HG03520 (cell line): ENCODE results near the gene ORC4.

Source experiments
- ATAC-seq: cut with Tn5 transposase; IDR thresholded peaks from one replicate; pipeline ENCODE4 v1.9.1; 2021; ENCODE audit warnings: mild to moderate bottlenecking, moderate library complexity; ENCODE audit not compliant: unreplicated experiment

The ORC4 gene

DNA sequence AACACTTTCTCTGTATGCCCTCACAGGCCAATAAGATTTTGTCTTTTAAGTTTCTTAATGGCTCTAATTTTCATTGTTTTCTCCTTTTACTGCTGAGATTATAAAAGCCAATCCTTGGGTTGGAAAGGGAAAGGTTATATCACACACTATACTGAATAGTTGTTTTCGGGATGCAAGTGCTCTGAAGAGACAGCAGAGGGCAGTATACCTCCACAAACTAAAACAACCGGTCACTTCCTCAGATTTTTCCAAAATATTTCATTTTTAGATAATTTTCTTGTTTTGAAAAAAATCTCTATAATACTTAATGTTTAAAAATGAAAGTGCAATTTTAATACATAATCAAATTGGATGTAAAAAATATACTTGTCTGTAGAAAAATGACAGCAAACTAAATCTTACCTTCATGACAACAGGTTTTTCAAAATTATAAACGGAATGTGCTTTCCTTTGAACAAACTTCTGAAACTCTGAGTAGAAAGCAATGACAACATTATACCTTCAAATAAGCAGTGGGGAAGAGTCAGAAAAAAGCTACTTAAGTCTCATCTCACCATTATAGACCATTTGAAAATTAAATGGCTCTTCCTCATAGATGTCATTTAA lies 82.7 kb downstream of the ORC4 start:
- peak; percentile 50 for ATAC-seq

- no peak for ATAC-seq
Measured at GRCh38 chr2:147934881-147935620, 85.5 kb downstream of the ORC4 start.

DNA sequence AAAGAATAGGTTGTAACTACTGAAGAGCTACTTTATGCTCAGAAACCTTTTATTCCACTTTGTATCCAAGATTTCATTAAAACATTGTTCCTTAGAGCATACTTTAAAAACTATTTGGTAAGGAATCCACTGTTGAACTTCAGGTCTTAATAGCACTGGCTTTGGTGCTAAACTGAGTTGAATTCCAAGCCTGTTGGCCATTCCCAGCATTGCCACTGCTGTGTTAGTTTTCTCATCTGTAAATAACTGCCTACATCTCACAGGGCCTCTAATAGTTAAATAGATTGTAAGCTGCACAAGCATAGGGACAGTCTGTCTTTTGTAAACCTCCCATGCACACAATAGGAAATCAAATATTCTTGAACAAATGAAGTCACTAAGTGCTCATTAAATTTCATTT lies 86.6 kb downstream of the ORC4 start:
- no peak for ATAC-seq

GRCh38 chr2:147927053-147927588 lies 93.4 kb downstream of the ORC4 start:
- no peak for ATAC-seq

DNA sequence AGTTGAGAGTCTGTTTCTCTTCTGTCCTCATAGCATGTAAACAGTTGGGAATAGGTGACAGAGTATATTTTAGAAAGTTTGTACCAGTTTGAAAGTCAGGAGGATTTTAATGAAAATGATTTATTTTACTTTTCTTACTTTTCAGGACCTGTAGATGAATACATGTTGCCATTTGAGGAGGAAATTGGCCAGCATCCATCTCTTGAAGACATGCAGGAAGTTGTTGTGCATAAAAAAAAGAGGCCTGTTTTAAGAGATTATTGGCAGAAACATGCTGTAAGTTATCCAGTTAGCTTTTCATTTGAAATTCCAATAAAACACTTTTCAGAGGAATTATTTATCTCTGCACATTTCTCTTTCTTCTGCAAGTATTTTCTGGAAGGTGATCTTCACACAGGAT lies 94.7 kb downstream of the ORC4 start:
- no peak for ATAC-seq

- ATAC-seq: no peak
Measured at GRCh38 chr2:147924647-147925046, 95.9 kb downstream of the ORC4 start.

DNA sequence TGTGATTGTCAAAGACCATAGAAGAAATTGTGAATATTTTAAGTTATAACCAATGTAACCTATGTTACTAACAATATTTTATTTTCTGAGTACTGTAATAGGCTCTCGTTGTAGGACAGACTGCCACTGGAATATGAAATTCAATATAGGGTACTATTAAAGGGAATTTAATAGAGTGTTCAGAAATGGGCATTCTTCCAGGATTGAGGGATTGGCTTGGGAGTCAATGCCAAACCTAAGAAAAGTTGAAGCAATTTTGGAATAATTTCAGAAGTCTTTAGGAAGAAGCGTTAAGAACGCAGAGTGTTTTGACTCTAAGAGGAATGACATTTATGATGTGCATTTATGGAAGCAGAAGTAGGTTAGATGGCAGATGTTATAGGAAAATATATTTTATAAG lies 96.7 kb downstream of the ORC4 start:
- no peak for ATAC-seq

DNA sequence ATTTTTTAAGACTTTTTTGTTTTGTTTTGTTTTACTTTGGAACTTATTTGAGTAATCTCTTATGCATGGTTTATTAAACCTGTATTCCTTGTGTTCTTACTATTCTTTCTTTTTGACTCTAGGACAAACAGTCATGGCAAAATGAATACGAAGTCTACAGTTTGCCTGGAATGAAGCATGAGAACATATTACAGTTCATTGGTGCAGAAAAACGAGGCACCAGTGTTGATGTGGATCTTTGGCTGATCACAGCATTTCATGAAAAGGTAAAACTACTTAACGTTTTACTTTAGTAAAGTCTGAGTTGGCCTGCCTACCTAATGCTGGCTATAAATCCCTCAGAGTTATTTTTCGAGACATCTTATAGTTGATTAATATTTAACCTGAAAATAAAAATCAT lies 103.4 kb downstream of the ORC4 start:
- no peak for ATAC-seq

DNA sequence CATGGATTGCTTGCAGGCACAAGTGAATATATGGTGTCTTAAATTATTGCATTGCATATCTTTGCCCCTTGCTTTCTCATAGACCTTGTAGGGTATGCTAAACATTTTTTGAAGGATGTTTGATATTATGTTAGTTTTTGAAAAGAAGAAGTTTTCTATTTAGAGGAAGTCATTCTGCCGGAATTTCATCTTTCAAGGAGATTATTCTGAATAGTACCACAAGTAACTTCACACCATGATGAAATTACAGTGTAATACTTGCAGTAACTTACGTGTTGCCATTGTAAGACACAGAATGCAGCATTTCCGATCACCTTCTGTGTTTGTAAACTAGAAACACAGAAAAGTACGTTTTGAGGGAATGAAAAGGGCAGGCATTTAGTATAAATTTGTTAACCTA lies 103.8 kb downstream of the ORC4 start:
- no peak for ATAC-seq

DNA sequence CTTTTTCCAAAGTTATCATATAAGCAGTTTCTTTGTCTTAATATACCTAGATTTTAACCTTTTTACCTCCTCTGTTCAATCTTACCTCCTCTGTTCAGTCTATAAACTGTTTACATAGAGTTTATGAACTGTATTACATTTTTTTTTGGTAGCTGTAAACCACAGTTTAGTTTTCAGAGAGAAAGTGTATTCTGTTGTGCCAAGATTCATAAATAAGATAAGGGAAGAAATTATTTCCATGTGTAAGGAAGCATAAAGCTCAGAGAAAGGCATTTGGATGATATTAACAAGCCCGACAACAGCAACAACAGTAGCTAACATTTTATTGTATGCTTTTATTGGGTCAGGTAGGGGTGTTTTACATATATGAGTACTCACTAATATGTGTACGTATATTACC lies 104.5 kb downstream of the ORC4 start:
- no peak for ATAC-seq

GRCh38 chr2:147913701-147914480 lies 106.6 kb downstream of the ORC4 start:
- no peak for ATAC-seq

DNA sequence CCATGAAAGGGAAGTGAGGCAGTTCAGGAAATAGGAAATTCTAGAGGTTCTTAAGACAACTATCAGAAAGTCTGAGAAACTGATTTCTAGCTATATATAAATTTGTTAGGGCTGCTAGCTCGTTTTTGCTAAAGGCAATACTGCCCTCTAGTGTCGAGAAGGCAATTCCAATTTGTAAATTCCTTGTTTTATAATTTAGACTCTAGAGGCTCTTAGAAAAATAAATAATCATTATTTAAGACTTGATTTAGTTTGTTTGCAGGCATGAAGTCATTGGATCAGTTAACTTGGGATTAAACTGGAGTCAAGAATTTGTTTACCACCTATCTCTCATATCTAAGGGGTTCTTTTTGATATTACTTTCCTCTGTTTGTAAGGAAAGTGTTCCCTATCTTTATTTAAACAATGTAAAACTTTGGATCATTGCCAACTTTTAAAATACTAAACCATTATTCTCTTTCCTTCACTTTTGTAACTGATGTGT lies 109.5 kb downstream of the ORC4 start:
- no peak for ATAC-seq

DNA sequence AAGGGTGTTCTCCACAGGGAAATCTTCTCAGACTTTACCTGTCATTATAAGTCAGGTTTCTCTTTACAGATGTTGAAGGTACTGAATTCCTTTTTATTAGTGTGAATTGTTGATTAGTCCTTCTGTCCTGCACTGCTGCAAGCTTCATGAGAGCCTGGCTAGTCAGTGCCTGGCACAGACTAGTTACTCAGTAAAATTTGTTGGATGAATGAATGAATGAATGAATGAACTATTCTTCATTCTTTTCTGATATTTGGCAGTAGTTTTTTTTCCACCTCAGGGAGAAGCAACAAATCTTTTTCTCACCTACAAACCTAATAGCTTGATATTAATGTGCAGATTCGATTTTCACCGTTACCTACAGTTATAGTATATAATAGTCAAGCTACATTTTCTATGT lies 111.4 kb downstream of the ORC4 start:
- no peak for ATAC-seq

- ATAC-seq: no peak
Measured at GRCh38 chr2:147904051-147904450, 116.5 kb downstream of the ORC4 start.

GRCh38 chr2:147888680-147889079 lies 131.9 kb downstream of the ORC4 start:
- ATAC-seq: peak; percentile 96

DNA sequence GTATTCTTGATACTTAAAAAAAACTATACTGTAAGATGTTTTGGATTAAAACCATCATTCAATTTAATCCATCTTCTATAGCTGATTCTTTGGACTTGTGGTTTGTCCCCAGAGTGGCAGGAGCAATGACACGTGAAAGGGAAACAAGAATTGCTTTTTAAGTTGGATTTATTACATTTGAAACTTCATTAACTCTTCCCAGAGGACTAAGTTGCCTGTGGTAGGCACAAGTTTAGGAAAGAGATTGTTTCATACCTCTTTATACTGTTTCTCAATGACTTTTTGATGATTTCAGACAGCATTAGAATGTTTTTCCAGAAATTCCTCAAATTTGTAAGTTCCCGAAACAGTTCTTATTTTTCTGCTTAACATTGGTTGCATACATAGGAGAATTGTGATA lies 134.4 kb downstream of the ORC4 start:
- no peak for ATAC-seq

DNA sequence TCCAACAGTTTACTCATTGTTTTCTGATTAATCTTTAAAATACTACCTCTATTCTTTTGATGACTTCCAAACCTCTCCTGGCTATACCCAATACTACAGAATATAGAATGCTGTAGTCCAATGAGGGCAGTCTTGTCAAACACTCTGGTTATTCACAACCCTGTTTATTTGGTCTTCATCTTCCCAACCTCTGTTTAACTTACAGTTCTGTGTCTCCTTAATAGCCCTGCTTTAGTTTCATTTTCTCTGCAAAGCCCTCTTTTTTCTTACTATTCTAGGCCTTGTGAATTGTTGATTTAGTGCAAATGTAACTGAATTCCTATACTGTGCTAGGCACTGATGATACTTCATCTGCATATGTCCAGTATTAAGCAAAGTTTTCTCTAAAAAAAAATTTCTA lies 135.7 kb downstream of the ORC4 start:
- ATAC-seq: no peak

DNA sequence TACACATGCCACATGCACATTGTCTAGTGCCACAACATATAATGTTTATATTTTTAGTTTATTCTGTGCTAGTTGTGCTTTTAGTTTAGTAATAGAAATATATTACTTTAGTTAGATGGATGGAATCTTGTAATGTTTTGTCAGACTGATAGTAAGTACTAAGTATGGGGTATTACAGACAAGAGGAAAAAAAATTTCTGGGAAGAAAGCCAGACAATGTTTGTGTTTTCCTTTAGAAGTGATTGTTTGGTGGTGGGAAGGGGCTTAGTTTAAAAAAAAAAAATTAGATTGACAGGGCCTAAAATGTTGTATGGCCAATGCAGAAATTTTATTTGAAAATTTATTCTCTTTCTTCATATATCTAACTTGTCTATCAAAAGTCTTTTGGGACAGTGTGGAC lies 137.9 kb downstream of the ORC4 start:
- no peak for ATAC-seq
